B cell (primary cell): Measurements from ENCODE around the gene CASKIN2. TPM values are rescaled to one million over a fixed set of nuclear protein-coding genes. Genes with fewer than 3 reads are reported as not detected.

Source experiments
- ATAC-seq: fragments of 200-7000 bp; cut with Tn5 transposase; one replicate; pipeline ENCODE4 v1.10.0; 2021; ENCODE audit warnings: low read depth, mild to moderate bottlenecking, moderate number of reproducible peaks, moderate library complexity
- CTCF ChIA-PET: fragments of 350-600 bp; sonication (Branson Sonifier 250); formaldehyde crosslinking; loops from one replicate; lab custom pipeline; 2021; ENCODE audit warnings: antibody characterized with exemption, inconsistent platforms; lab: Charles Lee
- POLR2A ChIA-PET: fragments of 350-600 bp; sonication (Branson Sonifier 250); formaldehyde crosslinking; loops from one replicate; lab custom pipeline; 2021; ENCODE audit warnings: antibody characterized with exemption; lab: Charles Lee
- DNase-seq: peaks from one replicate; pipeline ENCODE4 v3.0.0; 2013
- H2AFZ ChIP-seq: 2 replicates; pipeline ENCODE4 v1.6.1; 2012; ENCODE audit warnings: mild to moderate bottlenecking, low read depth, low read length; ENCODE audit not compliant: insufficient read depth, poor library complexity, severe bottlenecking
- H3K27ac ChIP-seq, 2 donors: 1 replicate in 1 of 2; 2 replicates in 1 of 2; pipeline ENCODE4 v1.5.1; 2012 to 2013; ENCODE audit warnings: low read length in 2 of 2, mild to moderate bottlenecking in 2 of 2, moderate library complexity in 1 of 2
- H3K27me3 ChIP-seq, 4 experiments: fragments of 200-600 bp in 1 of 4; sonication (generic) in 1 of 4; replicated peaks in 1 of 4; 1 replicate in 2 of 4; 2 replicates in 2 of 4; pipeline versions ENCODE4 v1.6.1 to v1.7.0; 2013 to 2016; ENCODE audit warnings: low read length in 3 of 4, mild to moderate bottlenecking in 2 of 4, mixed read lengths in 1 of 4, moderate library complexity in 1 of 4; ENCODE audit not compliant: insufficient read depth in 4 of 4, control insufficient read depth in 3 of 4; ENCODE audit errors: control extremely low read depth in 1 of 4
- H3K36me3 ChIP-seq, 2 experiments: replicated peaks in 1 of 2; 1 replicate in 1 of 2; 2 replicates in 1 of 2; pipeline versions ENCODE4 v1.6.1 to v1.7.1; 2013; ENCODE audit warnings: low read length in 1 of 2; ENCODE audit not compliant: insufficient read depth in 2 of 2, control insufficient read depth in 1 of 2; ENCODE audit errors: control extremely low read depth in 1 of 2, extremely low read depth in 1 of 2
- H3K4me1 ChIP-seq, 2 donors: fragments of 200-600 bp in 1 of 2; sonication (generic) in 1 of 2; 1 replicate in 1 of 2; 2 replicates in 1 of 2; pipeline versions ENCODE4 v1.5.1 to v1.6.1; 2013 to 2017; ENCODE audit warnings: low read length in 2 of 2; ENCODE audit not compliant: control insufficient read depth in 2 of 2, insufficient read depth in 2 of 2
- H3K4me2 ChIP-seq: replicated peaks from 2 replicates; pipeline ENCODE3; 2012; ENCODE audit warnings: mild to moderate bottlenecking, low read depth, low read length; ENCODE audit not compliant: poor library complexity, severe bottlenecking
- H3K4me3 ChIP-seq, 5 experiments: fragments of 200-600 bp in 1 of 5; sonication (generic) in 1 of 5; 1 replicate in 3 of 5; 2 replicates in 2 of 5; pipeline versions ENCODE4 v1.5.1 to v1.7.0; 2011 to 2016; ENCODE audit warnings: low read length in 4 of 5, mild to moderate bottlenecking in 4 of 5, low read depth in 2 of 5, control low read depth in 1 of 5, moderate library complexity in 1 of 5; ENCODE audit not compliant: insufficient read depth in 1 of 5; ENCODE audit errors: control extremely low read depth in 1 of 5, extremely low read depth in 1 of 5
- H3K79me2 ChIP-seq: fragments of 200-600 bp; sonication (generic); one replicate; pipeline ENCODE4 v1.6.0; 2016; ENCODE audit warnings: low read length; ENCODE audit not compliant: control insufficient read depth, insufficient read depth
- H3K9ac ChIP-seq: fragments of 200-600 bp; sonication (generic); 2 replicates; pipeline ENCODE4 v1.6.1; 2017; ENCODE audit warnings: mild to moderate bottlenecking, low read length, moderate library complexity
- H3K9me3 ChIP-seq, 3 donors: one replicate each; pipeline versions ENCODE4 v1.6.1 to v1.7.1; 2013; ENCODE audit warnings: low read length in 2 of 3; ENCODE audit not compliant: control insufficient read depth in 2 of 3, insufficient read depth in 1 of 3; ENCODE audit errors: control extremely low read depth in 1 of 3
- H4K20me1 ChIP-seq: 2 replicates; pipeline ENCODE4 v1.6.0; 2012; ENCODE audit warnings: mild to moderate bottlenecking, low read length; ENCODE audit not compliant: insufficient read depth, control insufficient read depth, poor library complexity, severe bottlenecking
- H3K27ac Mint-ChIP-seq: one replicate; pipeline ENCODE4 v1.8.0; 2021; ENCODE audit warnings: mixed read lengths
- H3K27me3 Mint-ChIP-seq: one replicate; pipeline ENCODE4 v1.8.0; 2021; ENCODE audit warnings: mixed read lengths
- H3K4me1 Mint-ChIP-seq: one replicate; pipeline ENCODE4 v1.8.0; 2021; ENCODE audit warnings: mixed read lengths
- H3K4me3 Mint-ChIP-seq: one replicate; pipeline ENCODE4 v1.8.0; 2021; ENCODE audit warnings: mixed read lengths
- H3K9me3 Mint-ChIP-seq: one replicate; pipeline ENCODE4 v1.8.0; 2022; ENCODE audit warnings: mixed read lengths; ENCODE audit not compliant: insufficient read depth
- CTCF ChIP-seq: fragments of 200-600 bp; IDR thresholded peaks from one replicate; pipeline ENCODE4 v1.8.0; 2022; ENCODE audit warnings: antibody characterized with exemption, mild to moderate bottlenecking
- EZH2 ChIP-seq: IDR thresholded peaks from 2 replicates; pipeline ENCODE4 v1.6.1; 2012; ENCODE audit warnings: borderline replicate concordance, low read depth, mild to moderate bottlenecking, moderate library complexity, low read length; ENCODE audit not compliant: insufficient read depth, poor library complexity, severe bottlenecking
- WGBS: methylation state at CpG from one replicate; pipeline ENCODE4 v1.1.5; 2013; ENCODE audit warnings: missing lambda C conversion rate; ENCODE audit not compliant: insufficient coverage; 5-methylcytosine and 5-hydroxymethylcytosine counted together
- intact Hi-C: fragments of 100-400 bp; cut with micrococcal nuclease; formaldehyde crosslinking; loops from one replicate; pipeline ENCODE4 v1.10.0; 2022
- polyA plus RNA-seq: library from polyadenylated mRNA; depleted of rRNA; stranded (reverse); fragments of >200 nt; gene quantifications from 2 replicates; pipeline ENCODE4 v1.2.3, GENCODE V29; 2012
- total RNA-seq, 2 donors: library from RNA; stranded (reverse); fragments of 120-200 nt in 1 of 2; gene quantifications; 1 replicate in 1 of 2; 2 replicates in 1 of 2; pipeline versions ENCODE4 v1.2.3 to v1.2.4, GENCODE V29; 2013 to 2022

The CASKIN2 gene
- total and polyA plus RNA-seq, 2 donors (not counting 1 experiment from before 2014, with no cell fraction given), result 0.37 to 1.00 TPM

GRCh38 chr17:75498039-75498725, 17.2 kb downstream of the CASKIN2 start:
- Mint-ChIP-seq H3K27ac (no peak overlapping the region), H3K27me3 (no peaks in the 10 kb centered on the region), H3K9me3 (no peaks in the 10 kb centered on the region), H3K4me3 (no peak overlapping the region), H3K4me1 (no peaks in the 10 kb centered on the region)
- no peak overlapping the region for H3K9ac ChIP-seq
- H3K4me1 ChIP-seq, result no peaks in the 10 kb centered on the region
- no peak overlapping the region for H3K4me2 ChIP-seq
- TF ChIP-seq CTCF, result no peak
- no peak for TF ChIP-seq EZH2
- WGBS, result 34% methylated on average over 16 of the region's 21 CpGs
- POLR2A ChIA-PET, result no interaction called here
- peaks cover 0 to 42% of the 10 kb centered on the region in 2 experiments for H3K36me3 ChIP-seq
- H3K4me3 ChIP-seq, result no peak overlapping the region
- no peak overlapping the region for H2AFZ ChIP-seq
- no peaks in the 10 kb centered on the region for H3K79me2 ChIP-seq
- H4K20me1 ChIP-seq, result no peaks in the 10 kb centered on the region
- DNase-seq, result no peak
- intact Hi-C loops, result no loop called here
- ATAC-seq, result no peak
- no peak overlapping the region for H3K27ac ChIP-seq
- H3K27me3 ChIP-seq, result no peaks in the 10 kb centered on the region
- CTCF ChIA-PET, result interaction anchor here (0.6 kb wide), 1 partner anchor 51 kb away, joined by 5 read pairs; no protein-coding TSS in a partner anchor
- H3K9me3 ChIP-seq, result no peaks in the 10 kb centered on the region

- Mint-ChIP-seq H3K27ac (no peak overlapping the region), H3K9me3 (no peaks in the 10 kb centered on the region), H3K4me1 (no peaks in the 10 kb centered on the region), H3K27me3 (no peaks in the 10 kb centered on the region), H3K4me3 (no peak overlapping the region)
- Histone ChIP-seq H3K4me2 (no peak overlapping the region), H3K36me3 (peaks cover 0 to 62% of the 10 kb centered on the region in 2 experiments), H3K27me3 (no peaks in the 10 kb centered on the region), H3K4me1 (no peaks in the 10 kb centered on the region), H3K4me3 (no peak overlapping the region), H3K9ac (no peak overlapping the region), H2AFZ (no peak overlapping the region), H4K20me1 (no peaks in the 10 kb centered on the region), H3K79me2 (no peaks in the 10 kb centered on the region), H3K27ac (no peak overlapping the region), H3K9me3 (no peaks in the 10 kb centered on the region)
- POLR2A ChIA-PET, result no interaction called here
- intact Hi-C loops, result no loop called here
- ATAC-seq, result no peak
- CTCF ChIA-PET, result no interaction called here
- 98% methylated on average over 11 of the region's 11 CpGs for WGBS
- no peak for DNase-seq
- TF ChIP-seq EZH2 (no peak), CTCF (no peak)
Measured at GRCh38 chr17:75496005-75496404, 19.3 kb downstream of the CASKIN2 start.
